Measurements from ENCODE around the gene BRI3BP. TPM values are rescaled to one million over a fixed set of nuclear protein-coding genes. Genes with fewer than 3 reads are reported as not detected.

Gene BRI3BP
- total RNA-seq, 1 experiment from 2014 or later, result 31.9 TPM

GRCh38 chr12:124968656-124969055, 24.8 kb upstream of the BRI3BP start:
- Histone ChIP-seq H3K4me3 (ENCODE audit: low read length) (no peak overlapping the region), H3K36me3 (ENCODE audit: low read depth, low read length) (peaks cover 60% of the 10 kb centered on the region), H3K27me3 (ENCODE audit: low read length) (no peaks in the 10 kb centered on the region), H3K79me2 (ENCODE audit: low read length) (no peaks in the 10 kb centered on the region), H3K9me3 (ENCODE audit: low read length) (no peaks in the 10 kb centered on the region), H3K4me2 (ENCODE audit: low read length) (no peak overlapping the region), H3K4me1 (ENCODE audit: insufficient read depth, low read length) (no peaks in the 10 kb centered on the region), H2AFZ (ENCODE audit: low read length) (no peak overlapping the region), H4K20me1 (ENCODE audit: low read length) (no peaks in the 10 kb centered on the region), H3K9me2 (replicated peaks; ENCODE audit: low read length) (no peaks in the 10 kb centered on the region), H3F3A (ENCODE audit: low read length, unreplicated experiment) (no peaks in the 10 kb centered on the region), H3K9ac (ENCODE audit: low read length) (no peak overlapping the region), H3K27ac (ENCODE audit: low read length) (no peak overlapping the region)
- no TSS peak for BruUV-seq (replicated peaks)
- intact Hi-C loops (cut with micrococcal nuclease), result no loop called here
- ChIA-PET POLR2A (ENCODE audit: unreplicated experiment) (no interaction called here), CTCF (no interaction called here)
- TF ChIP-seq EZH2 (IDR thresholded peaks at IDR 0.05; ENCODE audit: low read length, unreplicated experiment), result no peak
- TF ChIP-seq EZH2phosphoT487 (IDR thresholded peaks at IDR 0.05; ENCODE audit: borderline replicate concordance, low read length), result no peak
- no peak for TF ChIP-seq CTCF (conservative IDR thresholded peaks at IDR 0.05; ENCODE audit: low read depth, low read length)
- no peak for DNase-seq
- ATAC-seq, result no peak

GRCh38 chr12:124970647-124971402, 22.6 kb upstream of the BRI3BP start:
- no peaks in the 10 kb centered on the region for H3K9me2 ChIP-seq (replicated peaks; ENCODE audit: low read length)
- POLR2A ChIA-PET (ENCODE audit: unreplicated experiment), result no interaction called here
- DNase-seq (no peak), ATAC-seq (no peak)
- no peaks in the 10 kb centered on the region for H4K20me1 ChIP-seq (ENCODE audit: low read length)
- BruUV-seq (replicated peaks), result no TSS peak
- H3K79me2 ChIP-seq (ENCODE audit: low read length), result no peaks in the 10 kb centered on the region
- H3K9ac ChIP-seq (ENCODE audit: low read length), result no peak overlapping the region
- CTCF ChIA-PET, result no interaction called here
- H3K36me3 ChIP-seq (ENCODE audit: low read depth, low read length), result peaks cover 53% of the 10 kb centered on the region
- H3K27me3 ChIP-seq (ENCODE audit: low read length), result no peaks in the 10 kb centered on the region
- no peaks in the 10 kb centered on the region for H3K9me3 ChIP-seq (ENCODE audit: low read length)
- no peaks in the 10 kb centered on the region for H3F3A ChIP-seq (ENCODE audit: low read length, unreplicated experiment)
- H3K4me3 ChIP-seq (ENCODE audit: low read length), result no peak overlapping the region
- H2AFZ ChIP-seq (ENCODE audit: low read length), result no peak overlapping the region
- no peak overlapping the region for H3K4me2 ChIP-seq (ENCODE audit: low read length)
- H3K4me1 ChIP-seq (ENCODE audit: insufficient read depth, low read length), result no peaks in the 10 kb centered on the region
- TF ChIP-seq EZH2 (IDR thresholded peaks at IDR 0.05; ENCODE audit: low read length, unreplicated experiment), result no peak
- no peak for TF ChIP-seq CTCF (conservative IDR thresholded peaks at IDR 0.05; ENCODE audit: low read depth, low read length)
- no peak for TF ChIP-seq EZH2phosphoT487 (IDR thresholded peaks at IDR 0.05; ENCODE audit: borderline replicate concordance, low read length)
- intact Hi-C loops (cut with micrococcal nuclease), result no loop called here
- H3K27ac ChIP-seq (ENCODE audit: low read length), result no peak overlapping the region

GRCh38 chr12:124971603-124972002, 21.8 kb upstream of the BRI3BP start:
- no TSS peak for BruUV-seq (replicated peaks)
- Histone ChIP-seq H3K9ac (ENCODE audit: low read length) (no peak overlapping the region), H3K4me3 (ENCODE audit: low read length) (no peak overlapping the region), H3K36me3 (ENCODE audit: low read depth, low read length) (peaks cover 54% of the 10 kb centered on the region), H3K27ac (ENCODE audit: low read length) (no peak overlapping the region), H3K27me3 (ENCODE audit: low read length) (no peaks in the 10 kb centered on the region), H3K9me3 (ENCODE audit: low read length) (no peaks in the 10 kb centered on the region), H3K4me2 (ENCODE audit: low read length) (no peak overlapping the region), H3K9me2 (replicated peaks; ENCODE audit: low read length) (no peaks in the 10 kb centered on the region), H3F3A (ENCODE audit: low read length, unreplicated experiment) (no peaks in the 10 kb centered on the region), H4K20me1 (ENCODE audit: low read length) (no peaks in the 10 kb centered on the region), H2AFZ (ENCODE audit: low read length) (no peak overlapping the region), H3K4me1 (ENCODE audit: insufficient read depth, low read length) (no peaks in the 10 kb centered on the region), H3K79me2 (ENCODE audit: low read length) (no peaks in the 10 kb centered on the region)
- no peak for DNase-seq
- ChIA-PET POLR2A (ENCODE audit: unreplicated experiment) (no interaction called here), CTCF (no interaction called here)
- ATAC-seq, result no peak
- intact Hi-C loops (cut with micrococcal nuclease), result no loop called here
- TF ChIP-seq EZH2 (IDR thresholded peaks at IDR 0.05; ENCODE audit: low read length, unreplicated experiment), result no peak
- no peak for TF ChIP-seq CTCF (conservative IDR thresholded peaks at IDR 0.05; ENCODE audit: low read depth, low read length)
- TF ChIP-seq EZH2phosphoT487 (IDR thresholded peaks at IDR 0.05; ENCODE audit: borderline replicate concordance, low read length), result no peak
